ENCODE results near the gene GALNT18.

Gene GALNT18

DNA sequence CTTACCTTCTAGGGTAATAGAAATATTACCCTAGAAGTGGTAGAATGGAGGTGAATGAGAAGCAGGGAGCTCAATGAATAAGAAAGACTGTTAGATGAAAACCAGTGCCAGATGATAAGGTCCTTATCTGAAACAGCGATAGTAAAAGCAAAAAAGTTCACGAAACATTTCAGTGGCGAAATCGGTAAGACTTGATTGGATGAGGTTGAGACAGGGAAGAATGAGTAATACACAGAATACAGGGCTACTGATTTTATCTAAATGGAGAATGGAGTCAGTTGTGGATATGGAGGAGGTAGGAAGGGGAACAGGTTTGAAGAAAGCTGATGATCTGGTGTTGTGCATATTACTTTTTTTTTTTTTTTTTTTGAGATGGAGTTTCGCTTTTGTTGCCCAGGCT, 96.5 kb downstream of the GALNT18 start:
- no peak for DNase-seq

DNA sequence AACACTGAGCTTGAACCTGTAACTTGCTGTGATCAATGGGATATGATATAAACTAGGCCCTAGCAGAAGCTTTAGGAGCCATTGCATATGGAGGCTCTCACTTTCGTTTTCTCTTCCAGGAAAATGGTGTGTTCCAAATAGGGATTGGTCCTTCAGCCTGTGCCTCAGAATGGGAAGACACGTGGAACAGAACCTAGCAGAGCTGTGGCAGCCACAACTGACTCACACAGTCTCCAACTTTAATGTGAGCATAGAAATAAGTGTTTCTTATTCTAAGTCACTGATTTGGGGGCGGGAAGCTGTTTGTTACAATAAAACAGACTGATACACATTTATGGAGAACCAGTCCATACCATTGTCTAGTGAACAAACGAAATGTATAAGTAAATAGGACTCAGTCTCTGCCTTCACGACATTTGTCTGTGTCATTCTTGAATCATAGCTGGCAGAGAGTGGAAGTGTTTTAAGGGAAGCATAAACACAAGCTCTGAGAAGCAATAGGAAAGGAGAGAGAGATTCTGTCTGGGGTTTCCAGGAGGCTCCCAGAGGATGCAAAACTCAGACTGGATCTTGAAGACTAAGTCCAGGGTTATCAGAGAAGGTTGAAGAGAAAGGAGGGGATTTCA, 97.3 kb downstream of the GALNT18 start:
- DNase-seq: no peak

DNA sequence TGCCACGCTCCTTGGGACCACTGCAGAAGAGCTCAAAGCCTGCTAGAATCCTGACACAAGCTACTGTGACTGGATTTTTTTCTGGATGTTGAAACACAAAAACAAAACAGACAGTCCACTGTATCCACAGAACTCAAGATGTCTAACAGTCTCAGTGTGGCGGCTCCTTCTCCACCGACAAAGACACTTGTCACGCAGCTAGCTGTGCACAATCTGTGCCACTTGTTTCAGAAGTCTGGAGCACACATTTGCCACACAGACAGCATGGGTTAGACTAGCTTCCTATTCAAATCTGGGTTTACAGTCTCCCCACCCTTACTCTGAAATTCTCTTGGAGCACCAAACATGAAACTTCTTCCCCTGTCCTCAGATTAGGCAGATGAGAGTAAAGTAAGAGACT, 99.2 kb downstream of the GALNT18 start:
- DNase-seq: no peak

DNA sequence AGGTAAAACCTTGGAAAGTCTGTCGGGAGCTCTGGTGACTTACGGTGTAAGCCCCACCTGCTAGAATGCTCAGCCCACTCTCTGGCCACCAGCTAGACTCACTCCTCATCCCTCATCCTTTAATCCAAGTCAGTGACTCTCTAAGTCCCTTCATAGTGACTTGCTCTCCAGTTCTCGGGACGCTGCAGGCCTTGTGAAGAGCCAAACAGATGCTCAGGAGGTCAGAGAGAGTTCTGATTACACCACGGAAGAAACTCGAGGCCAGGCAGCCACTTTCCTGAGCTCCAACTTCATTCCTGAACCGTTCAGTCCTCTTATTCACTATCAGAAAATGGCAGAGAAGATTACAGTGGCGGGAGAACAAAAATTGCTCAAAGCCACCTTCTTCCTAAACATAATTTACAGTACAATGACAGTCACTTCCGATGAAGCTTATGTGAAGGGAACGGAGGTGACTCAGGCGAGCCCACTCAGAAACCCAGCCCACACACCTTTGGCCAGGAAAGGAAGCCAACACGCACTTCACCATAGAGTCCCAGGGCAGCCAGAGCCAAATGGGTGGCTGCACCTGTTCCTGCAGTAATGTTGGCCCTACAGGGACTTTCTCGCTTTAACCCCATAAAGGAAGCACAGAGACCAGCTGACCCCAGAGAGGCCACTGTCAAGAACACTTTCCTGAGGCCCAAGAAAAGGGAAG, 100.4 kb downstream of the GALNT18 start:
- DNase-seq: no peak

DNA sequence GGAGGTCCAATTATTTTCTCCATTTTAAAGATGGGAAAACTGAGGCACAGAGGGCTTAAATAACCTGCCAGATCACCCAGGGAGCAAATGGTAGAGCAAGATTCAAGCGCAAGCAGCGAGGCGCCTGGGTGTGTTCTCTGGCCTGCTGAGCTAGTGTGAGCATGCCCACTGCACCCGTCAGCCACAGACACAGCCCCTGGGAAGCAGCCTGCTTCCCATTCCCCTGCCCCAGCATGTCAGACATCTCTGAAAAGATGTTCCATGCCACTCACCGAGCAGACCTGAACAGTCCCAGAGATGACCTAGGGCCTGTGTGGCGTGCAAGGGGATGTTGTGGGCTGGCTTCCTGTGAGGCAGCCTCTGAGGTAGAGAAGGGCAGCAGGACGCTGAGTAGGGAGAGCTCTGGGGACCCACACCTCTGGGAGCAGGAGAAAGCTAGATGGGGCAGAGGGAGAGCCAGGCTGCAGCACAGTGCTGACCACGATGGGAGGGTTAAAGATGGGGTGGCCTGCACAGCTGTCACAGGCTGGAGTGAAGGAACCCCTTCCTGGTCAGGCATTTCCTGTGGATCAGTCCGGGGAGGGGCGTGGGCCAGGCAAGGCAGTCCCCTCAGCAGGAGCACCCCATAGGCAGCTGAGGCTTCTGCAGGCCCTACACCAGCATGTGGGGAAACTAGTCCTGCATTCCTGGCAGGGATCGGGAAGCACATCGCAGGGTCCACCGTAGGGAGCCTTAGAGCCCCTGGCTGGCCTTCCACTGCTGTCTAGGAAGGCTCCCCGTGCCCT, 101.4 kb downstream of the GALNT18 start:
- no peak for DNase-seq

DNA sequence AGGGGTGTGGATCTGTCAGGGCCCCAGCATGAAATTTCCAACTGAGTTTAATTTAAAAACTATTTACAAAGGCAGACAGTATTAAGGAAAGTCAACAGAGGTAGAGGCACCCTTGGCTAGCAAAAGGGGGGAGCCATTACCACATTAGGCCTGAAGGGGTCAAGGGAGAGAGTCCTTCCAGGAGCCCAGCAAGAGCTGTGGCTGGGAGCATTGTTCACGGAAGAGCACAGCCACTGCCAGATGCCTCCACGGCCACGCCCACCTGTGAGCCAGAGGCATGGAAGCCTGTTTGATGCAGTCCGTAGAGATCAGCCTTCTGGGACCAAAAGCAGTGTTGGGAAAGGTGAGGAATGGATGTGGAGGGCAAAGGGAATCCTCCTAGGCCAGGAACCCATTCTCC, 102.6 kb downstream of the GALNT18 start:
- peak; percentile 5 for DNase-seq

DNA sequence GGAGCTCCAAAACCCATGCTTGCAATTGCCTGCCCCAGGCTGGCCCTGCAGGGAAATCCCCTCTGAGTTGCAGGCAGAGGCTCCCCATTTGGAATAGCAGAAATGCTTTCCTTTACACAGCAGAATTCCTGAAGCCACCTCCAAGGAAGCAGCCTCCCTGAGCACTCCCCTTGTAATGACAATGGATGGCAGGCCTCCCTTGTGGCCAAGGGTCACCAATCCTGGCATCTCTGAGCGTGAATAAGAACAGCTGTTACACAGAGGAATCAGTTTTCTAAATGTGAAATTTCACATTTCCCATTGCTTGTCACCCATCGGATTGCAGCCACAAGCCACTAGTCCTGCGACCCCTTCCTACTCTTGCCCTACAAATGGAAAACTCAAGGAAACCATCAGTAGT, 107.6 kb downstream of the GALNT18 start:
- no peak for DNase-seq

DNA sequence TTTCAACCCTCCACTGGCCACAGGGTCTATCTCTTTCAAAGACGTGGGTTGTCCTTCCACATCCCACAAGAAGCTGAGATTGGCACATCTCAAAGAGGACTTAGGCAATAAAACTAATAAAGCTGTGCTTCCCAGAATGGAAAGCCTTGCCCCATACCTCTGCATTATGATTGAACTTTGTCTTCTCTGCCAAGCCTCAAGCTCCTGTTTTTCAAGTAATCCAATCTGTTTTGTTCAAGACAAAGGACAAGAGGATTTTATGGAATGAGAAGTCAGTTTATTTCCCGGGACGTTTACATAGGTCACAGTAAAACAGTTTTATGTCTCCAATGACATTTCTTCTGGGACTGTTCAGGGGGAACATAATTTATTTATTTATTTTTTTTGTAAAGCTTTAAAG, 108.4 kb downstream of the GALNT18 start:
- DNase-seq: no peak

DNA sequence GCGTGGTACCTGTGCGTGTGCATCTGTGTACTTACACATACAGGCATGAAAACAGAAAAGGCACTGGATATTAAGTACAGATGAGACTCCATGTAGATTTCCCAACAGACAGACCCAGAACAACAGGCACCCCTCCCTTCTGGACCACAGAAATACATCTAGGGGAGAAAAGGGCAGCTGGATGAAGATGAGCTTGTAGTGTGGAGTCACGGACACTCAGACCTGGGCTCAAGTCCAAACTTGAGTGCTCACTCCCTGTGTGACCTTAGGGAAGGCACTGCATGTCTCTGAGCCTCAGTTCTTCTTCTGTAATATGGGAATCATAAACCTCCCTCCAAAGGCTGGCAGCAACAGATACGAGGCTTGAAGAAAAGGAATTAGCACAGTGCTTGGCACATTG, 108.9 kb downstream of the GALNT18 start:
- no peak for DNase-seq

DNA sequence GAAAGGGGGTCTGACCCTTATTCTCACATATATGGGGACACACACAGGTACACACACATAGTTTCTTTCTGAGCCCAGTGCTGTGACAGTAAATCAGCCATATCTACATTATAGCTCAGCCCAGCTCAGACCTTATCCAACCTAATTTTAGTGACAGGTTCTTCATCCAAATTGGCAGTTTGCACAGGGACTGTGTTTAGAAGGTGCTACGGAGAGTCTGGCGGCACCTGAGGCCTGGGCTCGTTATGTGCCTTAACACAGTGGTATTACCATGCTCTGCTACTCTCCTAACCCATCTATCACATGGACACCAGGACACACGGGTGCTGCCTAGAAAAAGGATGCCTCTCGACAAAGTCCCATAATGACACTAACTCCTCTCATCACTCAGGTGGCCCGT, 109.3 kb downstream of the GALNT18 start:
- DNase-seq: no peak

DNA sequence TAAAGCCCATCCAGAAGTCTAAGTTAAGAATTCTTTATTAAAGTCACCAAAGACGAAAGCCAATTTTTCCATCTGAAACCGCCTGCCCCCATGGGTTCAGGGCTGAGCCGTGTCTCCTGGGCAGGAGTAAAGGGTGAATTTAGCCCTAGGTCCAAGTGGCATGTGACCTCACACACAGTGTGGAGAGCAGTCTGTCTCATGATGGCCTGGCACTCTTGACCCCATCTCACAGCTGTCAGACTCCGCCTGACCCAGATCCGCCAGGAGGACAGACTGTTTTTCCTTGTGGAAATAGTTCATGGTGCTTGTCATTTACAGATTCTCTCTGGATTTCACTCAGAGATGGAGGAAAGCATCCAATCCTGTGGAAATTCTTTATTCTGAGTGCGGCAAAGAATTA, 109.7 kb downstream of the GALNT18 start:
- DNase-seq: no peak

DNA sequence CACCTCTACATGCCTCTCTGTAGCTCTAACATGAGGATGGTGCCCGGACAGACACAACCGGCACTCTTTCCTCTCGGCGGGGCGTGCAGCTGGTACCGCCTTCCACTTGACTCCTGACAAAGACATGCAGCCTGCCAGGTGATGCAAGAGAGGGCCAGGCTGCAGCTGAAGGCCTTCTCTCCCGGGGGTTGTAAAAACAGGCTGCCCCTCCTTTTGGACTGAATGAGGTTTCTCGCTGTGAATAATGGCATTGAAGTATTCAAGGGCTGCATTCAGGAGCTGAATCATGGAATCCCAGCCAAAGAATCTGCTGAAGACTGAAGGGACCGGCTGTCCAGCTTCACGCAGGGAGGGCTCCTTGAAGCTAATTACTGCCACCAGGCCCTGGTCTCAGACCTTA, 110.9 kb downstream of the GALNT18 start:
- DNase-seq: no peak

DNA sequence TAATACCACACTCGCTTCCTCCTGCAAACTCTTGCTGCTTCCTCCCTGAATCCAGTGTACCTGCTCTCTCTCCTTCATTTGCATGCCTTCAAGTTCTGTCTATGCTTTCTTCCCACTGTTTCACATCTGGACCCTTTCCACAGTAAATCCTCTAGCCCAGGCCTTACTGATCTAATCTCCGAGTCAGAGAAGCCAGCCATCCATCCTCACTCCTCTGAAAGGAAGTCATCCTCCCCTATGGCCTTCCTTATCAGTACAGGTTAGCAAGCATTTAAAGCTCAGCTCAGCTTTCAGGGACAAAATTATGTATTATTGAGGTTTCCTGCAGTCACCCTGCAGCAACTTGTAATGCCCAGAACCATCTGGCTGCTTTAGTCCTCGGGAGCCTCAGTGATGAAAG, 116.1 kb downstream of the GALNT18 start:
- DNase-seq: no peak

DNA sequence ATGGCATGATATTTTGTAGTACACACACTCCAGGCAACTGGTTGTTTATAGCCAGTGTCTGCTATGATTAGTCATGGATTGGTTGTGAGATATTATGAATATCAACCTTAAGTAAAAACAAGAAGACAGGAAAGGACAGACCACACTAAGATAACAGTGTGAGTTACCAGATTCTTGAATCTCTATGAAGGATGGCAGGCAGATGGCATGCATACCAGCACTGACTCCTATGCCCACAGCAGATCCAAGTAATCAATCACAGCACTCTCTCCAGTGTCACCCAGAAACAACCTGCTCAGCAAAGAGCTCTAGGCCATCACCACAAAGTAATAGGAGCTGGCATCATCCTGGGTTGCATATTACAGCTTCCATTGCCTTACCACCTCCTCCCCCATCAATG, 116.6 kb downstream of the GALNT18 start:
- no peak for DNase-seq

DNA sequence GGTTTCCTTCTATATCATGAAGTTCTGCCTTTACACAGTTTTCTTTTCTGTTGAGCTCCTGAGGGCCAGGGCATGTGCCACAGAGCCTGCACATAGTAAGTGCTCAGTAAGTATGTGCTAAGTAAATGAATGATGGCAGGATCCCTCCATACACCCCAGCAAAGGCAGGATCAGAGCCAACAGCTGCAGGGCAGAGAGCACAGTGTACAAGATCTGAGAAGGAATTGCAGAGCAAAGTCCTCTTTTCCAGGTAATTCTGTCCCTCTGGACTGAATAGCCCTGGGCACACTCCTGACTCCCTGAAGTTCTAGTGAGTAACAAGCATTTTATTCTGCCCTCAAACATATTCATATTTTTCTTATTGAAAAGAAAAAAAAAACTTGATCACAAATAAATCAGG, 117.7 kb downstream of the GALNT18 start:
- no peak for DNase-seq

DNA sequence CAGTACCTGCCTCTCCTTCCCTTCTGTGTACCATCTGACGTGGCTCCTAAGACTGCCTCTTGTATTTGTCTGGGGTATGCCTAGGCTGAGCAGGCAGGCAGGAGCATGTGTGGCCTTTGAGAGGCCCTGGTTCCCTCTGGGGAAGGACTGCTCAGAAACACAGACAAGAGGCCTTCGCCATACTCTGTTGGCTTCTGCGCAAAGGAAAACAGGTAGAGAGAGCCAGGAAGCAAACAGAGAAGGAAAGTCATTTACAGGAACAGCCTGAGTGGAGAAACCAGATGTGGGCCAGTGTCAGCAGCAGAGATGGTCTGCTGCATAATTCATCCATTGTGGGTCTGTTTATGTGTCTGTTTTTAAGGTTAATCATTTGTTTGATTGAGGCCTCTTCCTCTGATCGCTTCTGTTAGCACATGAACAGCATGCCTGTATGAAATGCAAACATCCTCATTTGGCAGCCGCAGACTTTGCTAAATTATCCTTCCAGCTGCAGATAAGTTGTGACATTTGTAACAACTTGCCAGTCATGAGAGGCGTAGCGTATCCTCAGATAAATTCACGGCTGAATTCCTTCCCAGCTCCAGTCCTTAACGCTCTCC, 119.4 kb downstream of the GALNT18 start:
- DNase-seq: no peak

DNA sequence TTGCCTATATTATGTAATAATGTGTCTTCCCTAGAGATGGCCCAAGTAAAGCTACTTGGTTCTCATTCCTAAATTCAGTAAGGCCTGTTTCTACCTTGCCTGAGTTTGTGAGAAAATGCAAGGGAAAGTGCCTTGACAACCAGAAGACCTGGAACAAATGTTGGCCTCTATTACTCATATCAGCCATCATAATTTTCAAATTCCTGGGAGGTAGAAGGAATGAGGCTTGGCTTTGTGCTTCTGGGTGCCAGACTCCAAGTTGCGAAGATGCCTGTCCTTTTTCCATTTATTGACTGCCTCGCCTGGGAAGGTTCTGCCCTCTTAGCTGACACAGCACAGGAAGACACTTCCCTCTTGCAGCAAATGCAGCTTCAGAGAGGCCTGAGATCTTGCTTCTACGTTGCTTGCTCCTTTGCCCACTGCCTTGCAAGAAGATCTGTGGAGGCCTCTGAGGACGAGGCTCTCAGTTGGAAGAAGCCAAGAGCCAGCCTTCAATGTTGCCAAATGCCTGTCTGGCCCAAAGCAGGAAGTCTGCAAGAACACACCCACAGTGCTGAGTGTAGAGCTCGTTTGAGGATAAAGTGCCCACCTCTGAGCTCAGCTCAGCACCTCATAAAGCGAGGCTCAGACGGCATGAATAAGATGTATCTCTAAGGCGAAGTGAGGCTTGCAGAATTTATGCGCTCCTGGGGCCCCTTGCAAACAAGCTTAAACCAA, 120.1 kb downstream of the GALNT18 start:
- DNase-seq: no peak

DNA sequence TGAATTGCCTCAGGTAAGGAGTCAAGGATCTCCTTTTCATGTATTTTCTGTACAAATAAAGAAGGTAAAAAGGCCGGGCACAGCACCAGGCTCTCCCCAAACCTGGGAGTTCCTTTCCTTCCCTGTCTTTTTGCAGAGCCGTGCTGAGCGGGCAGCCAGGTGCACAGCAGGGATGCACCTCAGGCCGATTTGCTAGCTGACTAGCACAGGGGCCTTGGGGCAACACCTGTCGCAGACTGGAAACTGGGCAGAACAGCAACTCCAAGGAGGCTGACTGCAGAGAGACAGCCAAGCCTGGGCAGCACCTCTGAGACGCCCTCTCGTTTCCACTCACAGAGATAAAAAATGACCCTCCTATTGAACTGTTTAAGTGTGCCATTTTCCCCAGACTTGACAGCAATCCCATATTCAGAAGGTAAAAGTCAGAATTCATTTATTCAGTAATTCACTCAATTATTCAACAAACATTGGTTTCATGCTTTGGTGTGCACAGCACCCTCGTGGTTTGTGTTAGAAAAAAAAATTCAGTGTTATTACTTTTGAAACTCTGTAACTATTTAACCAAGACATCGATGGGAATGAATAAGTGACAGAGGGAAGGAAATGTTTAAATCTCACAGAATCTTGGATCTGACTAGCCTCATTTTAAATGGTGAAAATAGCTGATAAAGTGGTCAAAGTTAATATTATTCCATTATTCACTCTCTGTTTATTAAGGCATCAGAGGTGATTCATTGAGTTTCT, 120.9 kb downstream of the GALNT18 start:
- no peak for DNase-seq

DNA sequence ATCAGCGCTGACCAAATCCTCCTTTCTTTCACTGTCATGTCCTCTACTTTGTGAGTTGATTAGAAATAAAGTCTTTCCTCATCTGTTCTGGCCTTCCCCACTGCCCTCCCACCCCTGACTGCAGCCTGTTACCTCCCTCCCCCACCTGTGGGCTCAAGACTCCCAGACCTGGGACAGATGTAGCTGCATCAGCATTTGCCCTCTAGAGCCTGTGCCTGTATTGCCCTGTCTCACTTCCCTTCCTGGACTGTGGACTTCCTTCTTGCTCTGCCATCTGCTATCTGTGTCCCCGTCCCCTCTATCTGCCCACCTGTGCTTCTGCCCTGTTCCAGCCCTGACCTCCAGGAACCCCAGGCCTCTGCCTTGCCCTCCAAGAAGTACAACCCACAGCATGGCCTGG, 122.5 kb downstream of the GALNT18 start:
- DNase-seq: no peak

DNA sequence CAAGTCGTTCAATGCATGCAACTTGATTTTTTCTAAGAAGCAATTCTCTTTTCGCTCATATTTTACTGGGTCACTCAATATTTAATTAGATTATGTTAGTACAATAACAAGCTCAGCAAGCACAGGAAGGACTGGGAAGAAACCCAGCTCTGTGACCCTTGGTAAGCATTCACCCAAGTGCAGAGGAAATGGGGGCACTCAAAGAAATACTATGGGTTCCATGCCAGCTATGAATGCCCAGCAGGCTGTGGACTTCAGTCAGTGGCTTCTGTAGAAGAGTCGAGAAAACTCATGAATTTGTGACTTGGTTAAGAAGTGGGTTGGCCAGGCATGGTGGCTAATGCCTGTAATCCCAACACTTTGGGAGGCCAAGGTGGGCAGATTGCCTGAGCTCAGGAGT, 123.6 kb downstream of the GALNT18 start:
- DNase-seq: no peak

DNA sequence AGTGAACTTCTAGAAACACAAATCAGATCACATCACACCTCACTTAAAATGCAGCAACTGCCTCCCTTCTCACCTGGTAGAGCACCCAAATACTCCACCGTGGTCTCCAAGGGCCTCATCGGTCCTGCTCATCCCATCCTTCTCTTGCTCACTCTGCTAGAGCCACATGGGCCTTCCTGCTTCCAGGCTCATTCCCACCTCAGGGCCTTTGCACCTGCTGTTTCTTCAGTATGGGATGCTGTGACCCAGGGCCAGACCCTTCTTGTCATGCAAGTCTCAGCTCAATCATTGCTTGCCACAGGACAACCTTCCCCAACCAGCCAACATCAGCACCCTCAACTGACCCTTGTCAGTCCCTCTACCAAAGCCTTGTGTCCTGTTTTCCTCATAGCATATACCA, 124.9 kb downstream of the GALNT18 start:
- no peak for DNase-seq

DNA sequence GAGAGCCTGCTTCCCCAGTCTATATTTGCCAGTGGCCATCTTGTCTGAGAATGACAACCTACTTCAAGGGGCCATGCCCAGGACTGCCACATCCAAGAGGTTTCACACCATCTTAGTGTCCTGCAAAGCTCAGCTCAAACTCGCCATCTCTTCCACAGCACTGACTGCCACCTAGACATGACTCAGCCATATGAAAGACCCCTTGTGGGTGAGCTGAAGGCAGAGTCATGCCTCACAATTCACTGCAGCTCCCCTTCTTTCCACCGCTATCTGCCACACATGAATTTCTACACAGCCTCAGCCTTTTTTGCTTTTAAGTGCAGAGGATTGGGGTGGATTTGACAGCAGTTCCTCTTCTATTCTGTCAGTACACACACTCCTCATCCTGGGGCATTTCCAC, 127.5 kb downstream of the GALNT18 start:
- DNase-seq: no peak

DNA sequence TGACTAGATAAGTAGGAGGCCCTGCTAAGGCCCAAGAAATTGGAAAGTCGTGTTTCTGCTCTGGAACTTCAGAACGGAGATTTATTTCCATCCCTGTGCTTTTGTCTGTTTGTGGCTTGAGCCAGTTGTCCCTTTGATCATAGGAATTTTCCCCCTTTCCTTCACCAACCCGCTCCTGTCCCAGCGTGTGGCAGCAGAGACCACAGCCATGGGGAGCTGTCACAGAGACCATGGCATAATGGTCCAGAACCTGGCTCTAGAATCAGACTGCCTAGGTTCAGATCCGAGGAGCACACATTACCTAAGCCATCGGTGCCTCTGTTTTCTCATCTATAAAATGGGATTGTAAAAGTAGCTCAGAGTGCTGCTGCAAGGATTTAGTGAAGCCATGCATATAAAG, 128.1 kb downstream of the GALNT18 start:
- no peak for DNase-seq

All from EL (cell line).